HG02981 (cell line): ENCODE data around the gene BRCC3.

Experiments
- ATAC-seq: cut with Tn5 transposase; IDR thresholded peaks from one replicate; pipeline ENCODE4 v1.9.1; 2021; ENCODE audit warnings: mild to moderate bottlenecking, moderate library complexity; ENCODE audit not compliant: unreplicated experiment

BRCC3 gene

DNA sequence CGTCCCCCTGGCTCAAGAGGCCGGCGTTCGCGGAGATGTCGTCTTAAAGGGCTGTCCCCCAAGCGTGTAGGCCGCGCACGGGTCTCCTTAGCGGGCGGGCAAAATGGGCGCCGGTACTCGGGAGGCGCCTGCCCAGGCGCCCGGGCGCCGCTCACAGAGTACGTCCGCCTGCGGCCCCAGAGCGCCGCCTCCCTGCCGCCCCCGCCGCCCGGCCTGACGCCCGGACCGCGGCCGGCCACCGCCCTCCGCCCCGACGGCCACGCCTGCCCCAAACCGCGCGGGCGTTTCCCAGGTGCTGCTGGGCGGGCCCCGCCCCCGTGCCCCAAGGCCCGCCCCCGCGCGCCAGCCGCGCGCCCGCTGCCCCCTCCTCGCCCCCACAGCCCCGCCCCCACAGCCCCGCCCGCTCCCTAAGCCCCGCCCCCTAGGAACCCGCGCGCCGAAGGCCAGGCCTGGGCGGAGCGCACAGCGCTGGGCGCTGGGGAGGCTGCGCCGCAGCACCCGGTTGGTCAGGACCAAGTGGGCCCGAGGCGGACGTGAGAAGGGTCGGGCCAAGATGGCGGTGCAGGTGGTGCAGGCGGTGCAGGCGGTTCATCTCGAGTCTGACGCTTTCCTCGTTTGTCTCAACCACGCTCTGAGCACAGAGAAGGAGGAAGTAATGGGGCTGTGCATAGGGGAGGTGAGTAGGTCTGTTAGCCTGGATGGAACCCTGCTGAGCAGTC lies at the start of gene BRCC3, which contains the start of the genes CMC4 and MTCP1:
Gene BRCC3, plus strand, starts transcription at position 534 of the 719 bp plus-strand sequence. Its CDS starts 20 bp downstream, at position 554.
Gene CMC4, minus strand, starts transcription at position 162 of the 719 bp plus-strand sequence. CDS start 7,113 bp downstream, outside the sequence.
Gene MTCP1, minus strand, starts transcription at position 162 of the 719 bp plus-strand sequence. CDS start 5,126 bp downstream, outside the sequence.
- ATAC-seq = peak; percentile 84

DNA sequence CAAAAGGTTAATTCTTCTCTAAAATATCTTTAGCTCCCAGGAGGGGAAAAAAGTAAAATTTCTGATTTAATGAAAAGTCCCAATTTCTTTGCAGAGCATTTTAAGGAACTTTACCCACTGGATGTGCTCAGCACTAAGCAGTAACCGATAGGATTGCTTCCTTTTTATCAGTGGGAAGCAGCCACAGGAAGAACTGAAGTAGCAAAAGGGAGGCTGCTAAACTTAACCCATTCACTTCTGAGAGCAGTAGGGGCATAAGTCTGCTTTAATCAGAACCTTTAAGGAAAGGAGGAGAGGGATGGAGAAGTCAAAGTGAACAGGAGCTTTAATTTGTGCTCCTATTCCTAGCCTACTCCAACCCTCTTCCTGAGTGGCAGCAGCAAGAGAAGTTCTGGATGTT lies 48.7 kb upstream of the BRCC3 start, which contains the start of gene F8:
Gene F8, minus strand, starts transcription at position 139 of the 400 bp plus-strand sequence. CDS start 171 bp downstream, outside the sequence.
- ATAC-seq = no peak

DNA sequence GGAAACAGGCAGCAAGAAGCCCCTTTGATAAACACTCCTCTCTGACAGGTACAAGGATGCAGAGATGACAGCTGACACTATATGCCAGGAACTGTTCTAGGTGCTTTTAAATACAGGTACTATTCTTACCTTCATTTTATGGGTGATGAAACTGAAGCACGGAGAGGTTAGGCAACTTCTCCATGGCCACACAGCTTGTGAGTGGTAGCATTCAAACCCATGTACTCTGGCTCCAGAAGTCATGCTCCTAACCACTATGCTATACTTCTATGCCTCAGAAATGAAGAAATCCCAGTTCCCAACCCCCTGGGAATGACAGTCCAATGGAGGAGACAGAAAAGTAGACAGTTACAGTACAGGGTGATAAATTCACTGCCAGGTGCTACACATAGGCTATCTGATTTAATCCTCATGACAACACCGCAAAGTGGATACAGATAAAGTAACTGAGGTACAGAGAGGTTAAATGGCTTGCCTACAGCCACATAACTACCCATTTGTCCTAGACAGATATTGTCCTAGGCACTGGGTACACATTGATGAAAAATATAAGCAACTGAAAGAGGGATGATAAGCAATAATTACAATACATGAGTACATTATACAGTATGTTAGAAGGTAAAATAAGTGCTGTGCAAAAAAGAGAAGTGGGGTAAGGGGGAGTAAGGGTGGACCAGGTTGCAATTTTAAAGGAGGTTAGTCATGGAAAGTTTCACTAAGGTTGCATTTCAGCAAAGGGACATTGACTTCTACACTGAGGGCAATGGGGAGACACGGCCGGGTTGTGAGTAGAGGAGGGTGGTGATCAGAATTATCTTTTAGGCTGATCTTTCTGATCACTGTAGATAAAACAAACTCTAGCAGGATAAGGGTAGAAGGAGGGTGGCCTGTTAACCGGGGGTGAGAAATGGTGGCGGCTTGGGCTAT lies 47.1 kb upstream of the BRCC3 start:
- ATAC-seq = no peak

DNA sequence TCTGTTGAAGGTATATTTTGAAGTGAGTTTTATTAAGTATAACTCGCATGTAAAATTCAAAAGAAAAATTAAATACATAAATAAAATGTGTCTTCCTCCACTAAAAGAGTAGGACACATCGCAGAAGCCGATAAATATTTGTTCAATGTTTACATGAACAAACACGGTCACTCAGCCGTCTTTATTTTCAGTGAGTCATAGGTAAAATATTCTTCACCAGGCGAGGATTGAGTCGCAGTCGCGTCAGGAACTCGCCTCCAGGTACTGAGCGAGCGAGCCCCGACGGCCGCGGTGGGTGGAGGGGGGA lies 44.9 kb upstream of the BRCC3 start:
- no peak for ATAC-seq

DNA sequence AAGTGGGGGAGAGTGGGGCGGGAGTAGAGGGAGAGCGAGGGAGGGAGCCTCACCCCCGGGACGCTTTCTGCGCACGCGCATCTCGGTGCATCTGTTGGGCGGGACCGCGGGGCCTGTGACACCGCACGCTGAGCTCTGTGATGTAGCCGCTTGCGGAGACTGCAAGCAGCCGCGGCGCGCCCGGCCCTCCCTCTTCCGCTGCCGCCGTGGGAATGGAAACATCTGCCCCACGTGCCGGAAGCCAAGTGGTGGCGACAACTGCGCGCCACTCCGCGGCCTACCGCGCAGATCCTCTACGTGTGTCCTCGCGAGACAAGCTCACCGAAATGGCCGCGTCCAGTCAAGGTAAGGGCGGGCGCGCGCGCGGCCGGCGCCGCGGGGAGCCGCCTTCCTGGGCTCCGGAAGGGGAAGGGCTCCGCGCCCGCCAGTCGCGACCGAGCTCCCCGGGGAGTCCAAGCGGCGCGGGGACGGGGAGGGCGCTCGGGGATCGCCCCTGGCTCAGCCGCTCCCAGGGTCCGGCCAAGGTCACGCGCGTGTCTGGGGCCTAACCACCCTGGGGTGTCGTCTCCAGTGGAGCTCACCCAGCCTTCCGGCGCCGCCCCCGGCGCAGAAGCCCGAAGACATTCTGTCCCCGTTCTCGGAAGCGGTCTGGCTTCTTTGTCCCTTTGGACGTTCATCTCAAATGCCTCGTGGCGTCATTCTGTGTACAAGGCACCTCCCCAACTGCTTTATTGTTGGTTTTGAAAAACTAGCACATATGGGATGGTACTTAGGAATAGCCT lies 44.4 kb upstream of the BRCC3 start, which contains the start of gene FUNDC2:
Gene FUNDC2, plus strand, starts transcription at position 118 of the 782 bp plus-strand sequence. Its CDS starts 95 bp downstream, at position 213.
- peak; percentile 81 for ATAC-seq

DNA sequence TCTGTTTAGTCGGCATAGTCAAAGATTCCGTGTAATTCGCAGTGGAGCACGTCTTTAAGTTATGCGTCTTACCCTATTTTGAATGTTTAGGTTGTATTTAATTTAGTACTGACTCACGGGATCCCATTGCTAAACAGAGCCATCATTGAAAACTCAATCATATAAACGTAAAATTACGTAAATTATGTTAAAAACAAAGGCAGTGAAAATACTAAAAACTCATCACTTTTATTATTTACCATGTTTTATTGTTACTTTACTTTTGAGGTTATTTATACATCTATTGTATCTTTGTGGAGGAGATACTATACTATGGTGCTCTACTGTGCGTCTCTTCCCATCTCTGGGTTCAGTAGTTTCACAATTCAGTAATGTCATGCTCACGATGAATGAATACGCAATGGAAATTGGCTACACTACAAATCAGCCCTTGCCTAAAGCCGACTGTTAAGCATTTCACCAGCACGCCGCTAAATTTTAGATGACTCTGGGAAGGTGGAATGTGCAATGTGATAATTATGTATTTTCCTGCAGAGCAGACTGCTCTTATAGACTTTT lies 43.7 kb upstream of the BRCC3 start:
- ATAC-seq = no peak

DNA sequence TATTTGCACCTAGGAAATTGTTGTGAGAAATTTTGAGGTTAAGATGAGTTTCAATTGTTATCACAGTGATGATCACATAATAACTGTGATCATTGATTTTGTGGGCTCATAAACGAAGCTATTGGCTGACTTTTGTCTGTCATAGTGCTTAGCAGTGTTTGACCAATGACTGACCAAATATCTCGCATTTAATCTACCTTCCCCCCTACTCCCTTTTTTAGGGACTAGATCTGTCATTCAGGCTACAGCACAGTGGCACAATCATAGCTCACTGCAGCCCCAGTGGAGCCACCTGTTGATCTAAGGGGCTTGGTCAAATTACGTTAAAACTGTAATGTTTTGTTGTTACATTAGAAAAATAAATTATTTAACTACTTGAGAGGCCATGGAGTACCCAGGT lies 43.2 kb upstream of the BRCC3 start:
- ATAC-seq = peak; percentile 26

DNA sequence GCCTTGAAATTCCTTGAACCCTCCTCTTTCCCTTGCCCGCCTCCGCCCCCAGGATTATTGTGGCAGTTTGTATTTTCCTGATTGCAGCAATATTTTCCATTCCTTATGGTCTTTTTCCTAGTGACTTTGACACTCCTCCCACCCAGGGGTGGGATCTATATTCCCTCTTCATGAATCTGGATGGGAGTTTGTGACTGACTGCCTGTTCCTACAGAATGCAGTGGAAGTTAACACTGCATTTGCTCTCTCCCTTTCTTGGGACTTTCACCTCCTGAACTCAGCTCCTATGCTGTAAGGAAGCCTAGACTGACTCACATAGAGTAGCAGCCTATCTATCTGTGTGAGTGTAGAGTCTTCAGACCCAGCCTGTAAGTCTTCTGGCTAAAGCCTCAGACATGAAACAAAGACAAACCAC lies 42.4 kb upstream of the BRCC3 start:
- no peak for ATAC-seq

DNA sequence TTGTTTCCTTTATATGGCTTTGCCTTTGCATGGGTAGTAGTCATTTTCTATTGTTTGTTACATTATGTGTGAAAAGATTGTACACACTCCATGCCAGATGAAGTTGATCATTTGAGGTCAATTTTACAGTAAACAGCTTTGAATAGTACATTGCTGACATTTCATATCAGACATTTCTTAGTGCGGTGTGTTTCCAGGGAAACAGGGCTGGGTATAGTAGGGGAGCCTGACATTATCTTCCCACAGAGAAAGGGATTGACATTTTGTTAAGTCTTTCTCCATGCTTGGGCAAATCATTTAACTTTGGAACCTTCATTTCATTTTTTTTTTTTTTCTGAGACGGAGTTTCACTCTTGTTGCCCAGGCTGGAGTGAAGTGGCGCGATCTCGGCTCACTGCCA lies 39.7 kb upstream of the BRCC3 start:
- no peak for ATAC-seq

DNA sequence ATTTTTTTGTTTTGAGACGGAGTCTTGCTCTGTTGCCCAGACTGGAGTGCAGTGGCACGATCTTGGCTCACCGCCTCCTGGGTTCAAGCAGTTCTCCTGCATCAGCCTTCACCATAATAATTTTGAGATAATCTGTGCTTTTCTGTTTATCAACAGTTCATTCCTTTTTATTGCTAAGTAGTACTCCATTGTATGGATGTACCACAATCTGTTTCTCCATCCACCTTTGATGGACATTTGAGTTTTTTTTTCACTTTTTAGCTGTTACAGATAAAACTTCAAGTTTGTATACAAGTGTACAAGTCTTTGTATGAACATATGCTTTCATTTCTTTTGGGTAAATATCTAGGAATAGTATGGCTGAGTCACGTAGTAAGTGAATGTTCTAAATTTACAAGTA lies 35.6 kb upstream of the BRCC3 start:
- no peak for ATAC-seq

DNA sequence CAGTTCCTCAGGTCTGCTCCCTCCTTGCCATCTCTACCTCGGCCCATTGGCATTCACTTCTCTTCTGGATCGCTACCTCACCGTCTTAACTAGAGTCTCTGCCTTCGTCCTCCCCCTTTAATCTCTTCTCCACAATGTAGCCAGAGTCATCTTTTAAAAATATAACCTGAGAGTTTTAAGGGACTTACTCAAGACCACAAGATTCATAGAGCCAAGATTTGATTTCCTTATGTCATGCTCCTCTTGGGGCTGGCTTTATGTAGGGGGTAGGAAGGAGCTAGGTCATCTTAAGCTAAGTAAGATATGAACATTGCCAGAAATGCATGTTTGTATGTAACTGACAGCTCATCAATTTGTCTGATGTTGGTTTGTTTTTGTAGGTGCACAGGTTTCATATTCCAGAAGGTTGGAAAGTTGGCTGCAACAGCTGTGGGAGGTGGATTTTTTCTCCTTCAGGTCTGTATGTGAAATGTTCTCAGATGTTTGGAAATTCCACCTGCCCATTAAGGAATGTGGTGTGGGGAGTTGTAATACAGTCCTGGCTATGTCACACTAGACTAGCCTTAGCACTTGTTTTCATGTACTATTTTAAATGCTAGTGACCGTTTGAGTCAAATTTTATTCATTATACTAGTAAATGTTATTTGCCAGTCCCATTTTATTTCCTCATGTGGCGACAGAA lies 25.0 kb upstream of the BRCC3 start:
- ATAC-seq = no peak

DNA sequence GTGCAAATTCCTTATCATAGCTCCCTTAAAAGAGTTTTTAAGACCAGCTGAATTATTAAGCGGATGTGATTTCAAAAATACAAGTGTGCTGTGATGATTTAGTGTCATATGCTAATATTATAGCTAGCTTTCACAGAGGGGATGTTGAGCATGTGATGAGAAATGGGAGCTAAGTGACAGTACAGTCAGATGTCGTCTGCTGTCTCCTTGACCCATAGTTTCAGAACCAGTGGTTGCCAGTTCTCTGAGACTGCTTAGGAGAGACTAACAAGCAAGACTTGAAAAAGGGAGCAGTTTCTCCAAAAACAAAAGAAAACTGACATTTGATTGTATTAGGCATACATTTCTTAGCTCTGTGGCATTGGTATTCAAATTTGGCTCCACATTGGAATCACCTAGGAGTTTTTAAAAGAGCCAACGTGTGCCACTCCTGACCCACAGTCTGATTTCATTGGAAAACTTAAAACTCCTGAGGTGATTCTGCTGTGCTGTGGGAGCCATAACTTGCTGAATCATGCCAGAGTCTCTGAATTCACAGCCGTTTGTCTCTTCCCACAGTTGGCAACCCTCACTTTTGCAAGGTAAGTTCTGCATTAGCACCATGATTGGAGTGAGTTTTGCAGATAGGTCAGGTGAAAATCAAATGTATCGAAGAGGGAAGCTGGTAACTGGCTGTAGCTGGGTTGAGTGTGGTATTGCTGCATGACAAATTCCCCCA lies 24.3 kb upstream of the BRCC3 start:
- no peak for ATAC-seq

DNA sequence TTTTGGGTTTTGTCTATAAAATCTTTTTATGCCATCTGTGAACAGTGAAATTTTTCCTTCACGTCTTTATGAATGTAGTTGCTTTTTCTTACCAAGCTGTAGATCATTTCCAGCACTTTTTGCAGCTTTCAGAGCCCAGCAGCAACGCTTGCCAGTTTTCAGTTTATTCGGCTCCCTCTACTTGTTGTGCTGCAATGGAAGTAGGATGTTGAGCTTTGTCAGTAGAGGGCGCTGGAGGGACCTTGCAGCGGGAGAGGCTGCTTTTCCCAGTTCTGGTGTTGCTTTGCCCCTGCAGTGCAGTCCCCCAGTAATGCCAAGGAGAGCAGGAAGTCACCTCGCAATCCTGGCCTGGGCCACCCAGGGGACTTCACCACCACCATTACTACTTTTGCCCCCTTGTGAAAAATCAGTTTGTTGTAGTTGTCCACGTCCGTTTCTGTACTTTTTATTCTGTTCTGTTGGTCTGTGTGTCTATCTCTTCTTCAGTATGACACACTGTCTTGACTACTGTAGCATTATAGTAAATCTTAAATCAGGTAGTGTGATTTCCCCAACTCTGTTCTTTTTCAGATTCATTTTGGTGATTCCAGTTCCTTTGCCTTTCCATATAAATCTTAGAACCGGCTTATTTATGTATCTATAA lies 22.2 kb upstream of the BRCC3 start:
- no peak for ATAC-seq

DNA sequence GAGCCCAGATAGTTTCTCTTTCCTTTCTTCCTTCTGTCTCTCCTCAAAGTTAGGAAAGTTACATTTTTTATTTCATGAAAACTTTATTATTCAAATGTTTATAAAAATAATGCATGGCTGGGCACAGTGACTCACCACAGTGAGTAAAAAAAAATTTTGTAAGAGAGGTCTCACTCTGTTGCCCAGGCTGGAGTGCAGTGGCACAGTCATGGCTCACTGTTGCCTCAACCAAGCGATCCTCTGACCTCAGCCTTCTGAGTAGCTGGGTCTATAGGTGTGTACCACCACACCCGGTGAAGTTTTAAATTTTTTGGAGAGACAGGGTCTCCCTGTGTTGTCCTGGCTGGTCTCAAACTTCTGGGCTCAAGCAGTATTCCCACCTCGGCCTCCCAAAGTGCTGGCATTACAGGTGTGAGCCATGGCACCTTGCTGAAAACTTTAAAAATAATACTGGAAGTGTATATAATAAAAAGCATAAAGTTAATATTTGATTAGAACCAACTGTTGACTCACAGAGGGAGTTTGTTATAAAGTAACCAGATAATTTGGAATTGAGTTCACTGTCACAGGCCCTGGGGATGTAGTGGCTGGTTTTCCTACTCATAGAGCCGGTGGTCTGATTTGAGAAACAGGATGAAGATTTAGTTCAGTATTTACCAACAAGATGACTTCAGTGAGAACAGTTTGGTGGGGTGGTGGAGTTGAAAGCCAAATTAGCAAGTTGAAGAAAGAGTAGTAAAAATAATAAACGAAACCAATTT lies 18.4 kb upstream of the BRCC3 start:
- ATAC-seq = no peak

DNA sequence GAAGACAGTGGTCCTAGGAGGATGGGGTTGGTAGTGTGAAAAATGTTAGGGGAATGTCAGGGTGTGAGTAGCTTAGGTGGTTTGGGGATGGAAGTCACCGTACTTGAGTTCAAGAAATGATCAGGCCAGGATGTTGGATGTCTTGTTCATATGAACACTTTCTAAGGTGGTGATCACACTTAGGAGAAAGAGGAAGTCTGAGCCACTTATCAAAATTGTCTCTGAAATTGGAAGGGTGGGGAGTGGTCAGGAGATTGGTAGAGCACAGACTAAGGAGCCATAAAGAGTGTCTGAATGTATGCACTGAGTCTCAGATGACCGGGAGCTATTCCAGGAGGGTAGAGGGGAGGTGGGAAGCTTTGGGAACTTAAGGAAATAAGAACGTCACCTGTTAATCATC lies 17.7 kb upstream of the BRCC3 start:
- no peak for ATAC-seq

DNA sequence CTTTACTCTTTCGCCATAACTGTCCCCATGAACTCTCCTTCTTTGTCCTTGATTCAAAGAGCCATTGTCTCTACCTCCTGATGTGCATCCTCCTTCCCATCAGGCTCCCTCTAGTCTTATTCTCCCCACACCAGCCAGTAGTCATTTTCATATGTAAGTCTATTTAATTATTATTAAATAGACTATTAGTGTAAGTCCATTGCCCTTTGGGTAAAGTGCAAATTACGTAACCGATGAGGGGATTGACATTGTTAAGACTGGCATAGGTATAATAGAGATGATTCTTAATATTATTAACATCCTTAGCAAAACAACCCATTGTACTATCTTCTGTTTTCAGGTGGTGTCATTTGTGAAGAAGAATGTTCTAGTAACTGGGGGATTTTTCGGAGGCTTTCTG lies 17.1 kb upstream of the BRCC3 start:
- ATAC-seq = no peak

DNA sequence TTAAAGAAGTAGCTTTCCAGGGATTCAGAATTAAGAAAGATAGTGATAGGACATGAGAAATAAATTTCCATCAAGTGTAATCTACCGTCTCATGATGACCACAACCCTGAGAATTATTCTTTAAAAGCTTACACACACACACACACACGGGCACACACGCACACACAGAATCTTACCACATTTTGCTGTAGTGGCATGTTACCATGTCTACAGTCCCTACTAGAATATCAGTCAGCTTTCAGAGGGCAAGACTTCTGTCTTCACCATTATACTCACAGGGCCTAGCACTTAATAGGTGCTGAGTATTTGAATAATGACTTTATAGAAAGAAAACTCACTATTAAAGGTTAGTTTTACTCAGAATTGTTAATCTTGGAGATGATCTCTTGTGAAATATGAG lies 15.8 kb upstream of the BRCC3 start:
- no peak for ATAC-seq

DNA sequence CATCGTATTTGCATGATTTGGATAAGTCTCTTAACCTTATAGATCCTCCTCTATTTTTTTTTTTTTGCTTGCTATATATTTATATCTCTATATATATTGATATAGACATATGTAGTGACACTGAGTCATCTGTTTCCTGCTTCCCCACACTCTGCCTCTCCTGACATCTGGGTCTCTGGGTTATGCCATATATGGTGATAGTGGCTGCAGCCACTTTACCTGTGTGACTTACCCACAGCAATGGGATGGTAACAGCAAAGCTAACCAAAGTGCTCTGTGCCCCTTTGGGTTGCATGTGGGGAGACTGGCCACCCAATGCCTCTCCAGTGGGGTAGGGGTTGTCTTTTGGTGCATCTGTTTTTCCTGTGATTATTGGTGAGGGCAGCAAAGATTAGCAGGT lies 14.8 kb upstream of the BRCC3 start:
- no peak for ATAC-seq
